ENCODE data around the gene USP5. TPM values are rescaled to one million over a fixed set of nuclear protein-coding genes. Genes with fewer than 3 reads are reported as not detected.
"Not testable (repeated sequence)": the region's sequence is repeated elsewhere in the genome, so short reads cannot be mapped to it uniquely, and the experiment has no call there.

The USP5 gene
- total RNA-seq, 1 experiment from 2014 or later = 107 TPM

DNA sequence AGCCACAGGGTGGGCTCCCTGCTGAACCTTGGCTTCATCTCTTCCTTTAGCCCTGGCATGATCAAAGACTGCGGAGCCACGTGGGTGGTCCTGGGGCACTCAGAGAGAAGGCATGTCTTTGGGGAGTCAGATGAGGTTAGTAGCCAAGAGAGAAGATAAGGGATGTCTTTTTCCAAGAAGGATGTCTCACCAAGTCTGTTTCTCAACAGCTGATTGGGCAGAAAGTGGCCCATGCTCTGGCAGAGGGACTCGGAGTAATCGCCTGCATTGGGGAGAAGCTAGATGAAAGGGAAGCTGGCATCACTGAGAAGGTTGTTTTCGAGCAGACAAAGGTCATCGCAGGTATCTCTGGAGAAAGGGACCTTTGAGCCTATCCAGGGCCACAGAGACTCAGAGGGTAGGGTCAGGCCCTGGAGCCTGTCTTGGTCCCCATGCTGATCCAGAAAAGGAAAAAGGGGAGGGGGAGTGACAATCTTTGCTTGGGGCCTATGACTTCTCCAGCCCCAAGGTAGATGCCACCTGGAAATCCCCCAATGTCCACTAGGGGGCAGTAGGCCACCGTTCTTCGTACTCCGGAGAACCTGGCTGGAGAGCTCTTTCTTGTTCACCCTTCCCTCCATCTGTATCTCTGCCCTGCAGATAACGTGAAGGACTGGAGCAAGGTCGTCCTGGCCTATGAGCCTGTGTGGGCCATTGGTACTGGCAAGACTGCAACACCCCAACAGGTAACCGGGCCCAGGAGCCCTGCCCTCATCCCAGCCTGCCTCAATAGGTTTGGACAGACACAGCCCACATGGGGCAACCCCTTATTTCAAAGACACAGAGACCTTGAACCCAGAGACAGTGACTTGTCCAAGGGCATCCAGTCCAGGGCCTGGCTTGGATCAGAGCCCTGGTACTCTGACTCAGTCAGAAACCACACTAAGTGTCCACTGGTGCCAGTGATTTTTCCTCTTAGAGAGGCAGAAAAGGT lies 17.4 kb downstream of the USP5 start:
- DNase-seq = peak; percentile 83
- peaks cover 38% of the 10 kb centered on the region for H3K4me1 ChIP-seq (ENCODE audit: insufficient read depth, low read length)

DNA sequence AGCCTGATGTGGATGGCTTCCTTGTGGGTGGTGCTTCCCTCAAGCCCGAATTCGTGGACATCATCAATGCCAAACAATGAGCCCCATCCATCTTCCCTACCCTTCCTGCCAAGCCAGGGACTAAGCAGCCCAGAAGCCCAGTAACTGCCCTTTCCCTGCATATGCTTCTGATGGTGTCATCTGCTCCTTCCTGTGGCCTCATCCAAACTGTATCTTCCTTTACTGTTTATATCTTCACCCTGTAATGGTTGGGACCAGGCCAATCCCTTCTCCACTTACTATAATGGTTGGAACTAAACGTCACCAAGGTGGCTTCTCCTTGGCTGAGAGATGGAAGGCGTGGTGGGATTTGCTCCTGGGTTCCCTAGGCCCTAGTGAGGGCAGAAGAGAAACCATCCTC lies 18.4 kb downstream of the USP5 start:
- H3K27me3 ChIP-seq (ENCODE audit: low read length); H3F3A ChIP-seq (ENCODE audit: low read length, unreplicated experiment); H3K4me2 ChIP-seq (ENCODE audit: low read length); intact Hi-C loops (cut with micrococcal nuclease); ATAC-seq; DNase-seq; H2AFZ ChIP-seq (ENCODE audit: low read length); H3K9me3 ChIP-seq (ENCODE audit: low read length); H3K9ac ChIP-seq (ENCODE audit: low read length); H3K4me3 ChIP-seq (ENCODE audit: low read length); BruUV-seq (replicated peaks); H3K9me2 ChIP-seq (replicated peaks; ENCODE audit: low read length); H3K27ac ChIP-seq (ENCODE audit: low read length): not testable (repeated sequence)
- H3K4me1 ChIP-seq (ENCODE audit: insufficient read depth, low read length) = peaks cover 38% of the 10 kb centered on the region
- ChIA-PET CTCF (interaction anchor here (1.5 kb wide), 1 partner anchor 21 kb away, joined by 16 read pairs; no protein-coding TSS in a partner anchor), POLR2A (ENCODE audit: unreplicated experiment) (interaction anchor here (0.7 kb wide), 1 partner anchor 18 kb away, joined by 9 read pairs; no protein-coding TSS in a partner anchor)
- peaks cover 23% of the 10 kb centered on the region for H3K36me3 ChIP-seq (ENCODE audit: low read depth, low read length)
- peaks cover 33% of the 10 kb centered on the region for H3K79me2 ChIP-seq (ENCODE audit: low read length)
- H4K20me1 ChIP-seq (ENCODE audit: low read length) = peaks cover 23% of the 10 kb centered on the region

More for the DNA sequence above, 17.4 kb downstream of the USP5 start:
- no TSS peak for BruUV-seq (replicated peaks)
- H3K27ac ChIP-seq (ENCODE audit: low read length) = no peak overlapping the region
- peaks cover 23% of the 10 kb centered on the region for H4K20me1 ChIP-seq (ENCODE audit: low read length)
- no peaks in the 10 kb centered on the region for H3K9me3 ChIP-seq (ENCODE audit: low read length)
- H3K9me2 ChIP-seq (replicated peaks; ENCODE audit: low read length) = no peaks in the 10 kb centered on the region
- H3K4me2 ChIP-seq (ENCODE audit: low read length) = peak overlapping the region; percentile 98
- peak overlapping the region; percentile 97; the same call in 1 of the 2 replicates for H3K9ac ChIP-seq (ENCODE audit: low read length)
- intact Hi-C loops (cut with micrococcal nuclease) = loop anchor here (5.0 kb wide), 1 partner anchor 58 kb away; the partner anchor contains the start of gene ATN1
- peaks cover 28% of the 10 kb centered on the region for H3K79me2 ChIP-seq (ENCODE audit: low read length)
- CTCF ChIA-PET = interaction anchor here (0.5 to 1.5 kb wide), 7 partner anchors 17 to 96 kb away, joined by 3 to 16 read pairs (median 4); partner anchors contain the start of genes C12orf57, CDCA3, RNU7-1 and USP5
- H3F3A ChIP-seq (ENCODE audit: low read length, unreplicated experiment) = peaks cover 3% of the 10 kb centered on the region
- H3K4me3 ChIP-seq (ENCODE audit: low read length) = peak overlapping the region; percentile 97
- no peaks in the 10 kb centered on the region for H3K27me3 ChIP-seq (ENCODE audit: low read length)
- TF ChIP-seq, protein P1, sequence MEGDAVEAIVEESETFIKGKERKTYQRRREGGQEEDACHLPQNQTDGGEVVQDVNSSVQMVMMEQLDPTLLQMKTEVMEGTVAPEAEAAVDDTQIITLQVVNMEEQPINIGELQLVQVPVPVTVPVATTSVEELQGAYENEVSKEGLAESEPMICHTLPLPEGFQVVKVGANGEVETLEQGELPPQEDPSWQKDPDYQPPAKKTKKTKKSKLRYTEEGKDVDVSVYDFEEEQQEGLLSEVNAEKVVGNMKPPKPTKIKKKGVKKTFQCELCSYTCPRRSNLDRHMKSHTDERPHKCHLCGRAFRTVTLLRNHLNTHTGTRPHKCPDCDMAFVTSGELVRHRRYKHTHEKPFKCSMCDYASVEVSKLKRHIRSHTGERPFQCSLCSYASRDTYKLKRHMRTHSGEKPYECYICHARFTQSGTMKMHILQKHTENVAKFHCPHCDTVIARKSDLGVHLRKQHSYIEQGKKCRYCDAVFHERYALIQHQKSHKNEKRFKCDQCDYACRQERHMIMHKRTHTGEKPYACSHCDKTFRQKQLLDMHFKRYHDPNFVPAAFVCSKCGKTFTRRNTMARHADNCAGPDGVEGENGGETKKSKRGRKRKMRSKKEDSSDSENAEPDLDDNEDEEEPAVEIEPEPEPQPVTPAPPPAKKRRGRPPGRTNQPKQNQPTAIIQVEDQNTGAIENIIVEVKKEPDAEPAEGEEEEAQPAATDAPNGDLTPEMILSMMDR (conservative IDR thresholded peaks at IDR 0.05; ENCODE audit: low read depth, low read length) = peak; percentile 77
- TF ChIP-seq EZH2phosphoT487 (IDR thresholded peaks at IDR 0.05; ENCODE audit: borderline replicate concordance, low read length) (no peak), EZH2 (IDR thresholded peaks at IDR 0.05; ENCODE audit: low read length, unreplicated experiment) (no peak)
- H3K36me3 ChIP-seq (ENCODE audit: low read depth, low read length) = peaks cover 23% of the 10 kb centered on the region
- POLR2A ChIA-PET (ENCODE audit: unreplicated experiment) = interaction anchor here (0.6 kb wide), 1 partner anchor 56 kb away, joined by 3 read pairs; no protein-coding TSS in a partner anchor
- ATAC-seq = no peak; the same call in 1 of the 2 replicates
- no peak overlapping the region for H2AFZ ChIP-seq (ENCODE audit: low read length)

DNA sequence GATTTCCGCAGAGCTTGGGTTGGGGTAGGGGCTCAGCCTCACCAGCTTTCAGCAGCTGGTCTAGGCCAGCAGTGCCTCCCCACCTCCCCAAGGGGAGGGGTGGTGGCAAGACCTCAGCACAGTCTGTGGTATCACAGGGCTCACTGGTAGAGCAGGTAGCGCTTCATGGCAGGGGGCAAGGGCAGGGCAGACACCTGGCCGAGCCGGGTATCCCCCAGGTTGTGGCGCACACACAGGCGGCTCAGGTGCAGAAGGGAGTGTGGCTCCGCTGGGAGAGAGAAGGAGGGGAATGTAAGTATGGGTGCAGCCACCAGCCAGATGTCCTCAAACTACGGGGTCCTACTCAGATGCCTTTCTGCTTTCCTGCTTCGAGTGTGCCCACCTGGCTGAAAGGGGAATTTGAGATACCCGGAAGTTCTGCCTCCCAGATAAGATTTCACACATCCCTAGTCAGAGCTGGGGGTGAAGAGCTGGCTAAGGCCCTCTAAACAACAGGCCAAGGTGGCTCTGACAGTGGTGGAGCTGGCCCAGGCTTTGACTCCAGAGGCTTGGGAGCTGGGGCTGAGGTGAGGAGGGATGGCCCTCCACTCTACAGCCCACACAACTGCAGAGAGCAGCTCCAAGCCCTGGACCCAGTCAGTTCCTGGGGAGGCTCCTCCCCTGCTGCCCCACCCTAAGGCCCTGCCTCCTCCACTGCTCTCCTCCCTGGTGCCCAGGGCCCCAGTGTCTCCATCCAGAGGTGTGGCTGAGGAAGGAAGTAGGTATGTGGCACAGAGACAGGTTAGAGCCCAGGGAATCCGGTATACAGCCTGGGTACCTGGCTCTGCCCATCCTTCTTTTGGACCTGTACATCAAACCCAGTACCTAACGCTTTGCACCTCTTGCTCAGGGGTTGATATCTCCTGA lies 19.4 kb downstream of the USP5 start:
- H3K4me2 ChIP-seq (ENCODE audit: low read length) = peak overlapping the region; percentile 98
- TF ChIP-seq EZH2 (IDR thresholded peaks at IDR 0.05; ENCODE audit: low read length, unreplicated experiment) (no peak), EZH2phosphoT487 (IDR thresholded peaks at IDR 0.05; ENCODE audit: borderline replicate concordance, low read length) (no peak)
- TF ChIP-seq, protein P1 (conservative IDR thresholded peaks at IDR 0.05; ENCODE audit: low read depth, low read length) = no peak
- ChIA-PET POLR2A (ENCODE audit: unreplicated experiment) (interaction anchor here (0.5 to 0.6 kb wide), 4 partner anchors 17 to 240 kb away, joined by 3 to 15 read pairs (median 4); no protein-coding TSS in a partner anchor), CTCF (interaction anchor here (0.5 to 1.9 kb wide), 3 partner anchors 19 to 228 kb away, joined by 4 to 12 read pairs (median 4); partner anchors contain the start of gene USP5)
- peak overlapping the region; percentile 78 for H3K4me3 ChIP-seq (ENCODE audit: low read length)
- peaks cover 3% of the 10 kb centered on the region for H3F3A ChIP-seq (ENCODE audit: low read length, unreplicated experiment)
- no peaks in the 10 kb centered on the region for H3K9me3 ChIP-seq (ENCODE audit: low read length)
- BruUV-seq (replicated peaks) = no TSS peak
- peaks cover 23% of the 10 kb centered on the region for H4K20me1 ChIP-seq (ENCODE audit: low read length)
- peaks cover 33% of the 10 kb centered on the region for H3K79me2 ChIP-seq (ENCODE audit: low read length)
- H3K36me3 ChIP-seq (ENCODE audit: low read depth, low read length) = peaks cover 23% of the 10 kb centered on the region
- intact Hi-C loops (cut with micrococcal nuclease) = no loop called here
- H3K9me2 ChIP-seq (replicated peaks; ENCODE audit: low read length) = no peaks in the 10 kb centered on the region
- H3K27ac ChIP-seq (ENCODE audit: low read length) = no peak overlapping the region
- DNase-seq (peak; percentile 69), ATAC-seq (peak; percentile 50)
- H3K27me3 ChIP-seq (ENCODE audit: low read length) = no peaks in the 10 kb centered on the region
- H3K9ac ChIP-seq (ENCODE audit: low read length) = no peak overlapping the region
- no peak overlapping the region for H2AFZ ChIP-seq (ENCODE audit: low read length)
- H3K4me1 ChIP-seq (ENCODE audit: insufficient read depth, low read length) = peaks cover 38% of the 10 kb centered on the region

All from PC-3 (cell line).